Measurements from ENCODE around the gene MGLL.

The MGLL gene

GRCh38 chr3:127718245-127718915, 103.9 kb downstream of the MGLL start:
- Histone ChIP-seq H3K9ac (no peak overlapping the region), H3K4me3 (ENCODE audit: low read depth, low read length) (no peak overlapping the region), H3K79me2 (no peaks in the 10 kb centered on the region), H3K27ac (no peak overlapping the region), H3K4me2 (ENCODE audit: low read length) (no peak overlapping the region), H3K9me3 (ENCODE audit: control insufficient read depth, low read length) (no peaks in the 10 kb centered on the region), H3K36me3 (ENCODE audit: control insufficient read depth, insufficient read depth, low read length) (no peaks in the 10 kb centered on the region), H3K4me1 (no peaks in the 10 kb centered on the region), H3K27me3 (ENCODE audit: control insufficient read depth, insufficient read depth, low read length) (no peaks in the 10 kb centered on the region), H2AFZ (no peak overlapping the region)
- no peak for TF ChIP-seq CTCF (IDR thresholded peaks at IDR 0.05)

GRCh38 chr3:127717357-127718244, 104.7 kb downstream of the MGLL start:
- no peaks in the 10 kb centered on the region for H3K4me1 ChIP-seq
- H3K4me2 ChIP-seq (ENCODE audit: low read length) = no peak overlapping the region
- no peak for TF ChIP-seq CTCF (IDR thresholded peaks at IDR 0.05)
- no peak overlapping the region for H2AFZ ChIP-seq
- H3K27ac ChIP-seq = no peak overlapping the region
- no peaks in the 10 kb centered on the region for H3K9me3 ChIP-seq (ENCODE audit: control insufficient read depth, low read length)
- no peak overlapping the region for H3K4me3 ChIP-seq (ENCODE audit: low read depth, low read length)
- no peaks in the 10 kb centered on the region for H3K79me2 ChIP-seq
- no peak overlapping the region for H3K9ac ChIP-seq
- no peaks in the 10 kb centered on the region for H3K36me3 ChIP-seq (ENCODE audit: control insufficient read depth, insufficient read depth, low read length)
- H3K27me3 ChIP-seq (ENCODE audit: control insufficient read depth, insufficient read depth, low read length) = no peaks in the 10 kb centered on the region

- Histone ChIP-seq H3K9me3 (ENCODE audit: control insufficient read depth, low read length) (no peaks in the 10 kb centered on the region), H3K4me1 (no peaks in the 10 kb centered on the region), H3K36me3 (ENCODE audit: control insufficient read depth, insufficient read depth, low read length) (no peaks in the 10 kb centered on the region), H3K4me2 (ENCODE audit: low read length) (no peak overlapping the region), H3K27ac (no peak overlapping the region), H3K4me3 (ENCODE audit: low read depth, low read length) (no peak overlapping the region), H3K79me2 (no peaks in the 10 kb centered on the region), H3K9ac (no peak overlapping the region), H2AFZ (no peak overlapping the region), H3K27me3 (ENCODE audit: control insufficient read depth, insufficient read depth, low read length) (no peaks in the 10 kb centered on the region)
- no peak for TF ChIP-seq CTCF (IDR thresholded peaks at IDR 0.05)
Measured at GRCh38 chr3:127716384-127716783, 105.9 kb downstream of the MGLL start.

GRCh38 chr3:127715532-127715931, 106.8 kb downstream of the MGLL start:
- no peaks in the 10 kb centered on the region for H3K27me3 ChIP-seq (ENCODE audit: control insufficient read depth, insufficient read depth, low read length)
- H3K9me3 ChIP-seq (ENCODE audit: control insufficient read depth, low read length) = no peaks in the 10 kb centered on the region
- no peak overlapping the region for H3K9ac ChIP-seq
- no peaks in the 10 kb centered on the region for H3K4me1 ChIP-seq
- H3K4me3 ChIP-seq (ENCODE audit: low read depth, low read length) = no peak overlapping the region
- no peak overlapping the region for H3K27ac ChIP-seq
- no peak for TF ChIP-seq CTCF (IDR thresholded peaks at IDR 0.05)
- no peaks in the 10 kb centered on the region for H3K36me3 ChIP-seq (ENCODE audit: control insufficient read depth, insufficient read depth, low read length)
- H3K4me2 ChIP-seq (ENCODE audit: low read length) = no peak overlapping the region
- H3K79me2 ChIP-seq = no peaks in the 10 kb centered on the region
- no peak overlapping the region for H2AFZ ChIP-seq
